VCaP (cell line): ENCODE measurements around the gene CBL.

Experiments used
- H3K27ac ChIP-seq: fragments of 450-650 bp; 2 replicates; pipeline ENCODE4 v1.5.1; 2017
- CTCF ChIP-seq: fragments of 450-650 bp; conservative IDR thresholded peaks from 2 replicates; pipeline ENCODE4 v1.5.1; 2017; ENCODE audit warnings: mild to moderate bottlenecking, moderate library complexity

The CBL gene

GRCh38 chr11:119263352-119263940 is 57.3 kb downstream of the CBL start:
- no peak for TF ChIP-seq CTCF
- no peak overlapping the region for H3K27ac ChIP-seq

- no peak overlapping the region for H3K27ac ChIP-seq
- no peak for TF ChIP-seq CTCF
Measured at GRCh38 chr11:119266063-119266462, 59.9 kb downstream of the CBL start.

DNA sequence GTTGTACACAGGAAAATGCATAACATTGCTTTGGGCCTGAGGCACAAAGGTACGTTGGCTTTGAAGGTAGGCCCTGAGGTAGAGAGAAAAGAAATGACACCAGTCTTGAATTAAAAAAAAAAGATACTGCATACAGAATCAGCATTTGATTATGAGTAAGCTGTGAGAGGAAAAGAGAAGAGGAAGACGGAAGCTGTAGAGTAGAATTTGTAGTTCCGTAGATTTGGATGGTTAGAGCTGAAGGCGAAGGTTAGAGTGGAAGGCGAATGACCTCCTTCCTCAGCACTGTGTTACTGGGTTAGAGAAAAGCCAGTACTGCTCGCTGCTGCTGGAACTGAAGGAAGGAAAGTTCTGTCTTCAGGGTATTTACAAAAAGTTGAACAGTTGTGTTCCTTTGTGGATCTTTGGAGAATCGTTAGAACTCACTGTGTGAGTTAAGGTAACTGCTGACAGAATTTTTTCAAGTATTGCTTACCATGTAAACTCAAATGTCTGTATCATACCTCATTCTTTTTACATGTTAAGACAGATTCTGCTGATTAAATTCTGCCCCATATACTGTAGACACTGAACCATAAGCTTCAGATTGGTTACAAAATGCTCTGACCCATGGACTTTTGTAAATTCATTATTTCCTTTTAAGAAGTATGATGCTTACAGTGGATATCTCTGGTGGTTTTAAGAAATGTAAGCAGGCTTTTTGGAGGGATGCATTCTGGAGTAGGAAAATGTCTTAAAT is 60.5 kb downstream of the CBL start:
- no peak overlapping the region for H3K27ac ChIP-seq
- TF ChIP-seq CTCF = no peak

GRCh38 chr11:119267645-119268044 is 61.5 kb downstream of the CBL start:
- no peak for TF ChIP-seq CTCF
- no peak overlapping the region for H3K27ac ChIP-seq

- H3K27ac ChIP-seq = no peak overlapping the region
- TF ChIP-seq CTCF = no peak
Measured at GRCh38 chr11:119273721-119274120, 67.6 kb downstream of the CBL start.

DNA sequence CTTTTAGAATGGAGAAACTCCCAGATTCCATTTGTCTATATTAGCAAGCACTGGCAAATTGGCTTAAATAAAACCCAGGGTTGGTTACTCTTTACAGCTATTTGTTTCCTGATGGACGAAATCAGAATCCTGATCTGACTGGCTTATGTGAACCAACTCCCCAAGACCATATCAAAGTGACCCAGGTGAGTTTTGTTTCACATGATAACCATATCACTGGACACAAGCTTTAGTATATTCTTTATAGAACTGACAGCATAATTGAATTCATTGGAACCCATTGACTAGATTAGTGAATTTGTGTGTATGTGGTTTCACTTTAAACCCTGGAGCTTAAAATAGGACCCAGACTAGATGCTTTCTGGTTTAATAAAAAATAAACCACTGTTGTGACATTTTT is 71.5 kb downstream of the CBL start:
- H3K27ac ChIP-seq = no peak overlapping the region
- TF ChIP-seq CTCF = no peak

DNA sequence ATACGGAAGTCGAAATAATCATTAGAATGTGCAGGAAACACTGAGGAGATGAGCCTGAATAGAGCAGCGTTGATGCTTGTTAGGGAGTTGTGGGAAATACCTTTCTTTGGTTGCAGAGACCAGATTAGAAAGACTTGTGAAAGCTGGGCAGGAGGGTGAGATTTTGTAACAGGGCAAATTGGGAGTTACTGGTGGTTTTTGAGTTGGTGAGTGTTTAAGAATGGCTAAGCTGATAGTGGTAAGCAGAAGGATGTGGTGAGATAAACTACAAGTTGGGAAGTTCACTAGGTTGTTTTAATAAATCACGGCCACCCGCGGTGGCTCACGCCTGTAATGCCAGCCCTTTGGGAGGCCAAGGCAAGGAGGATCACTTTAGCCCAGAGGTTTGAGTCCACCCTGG is 76.4 kb downstream of the CBL start:
- no peak overlapping the region for H3K27ac ChIP-seq
- TF ChIP-seq CTCF = no peak
